ENCODE data around the gene ST14.
A peak's percentile ranks its signal among the peaks of the same experiment; 100 is the strongest.

The ST14 gene

GRCh38 chr11:130159657-130160497, at the start of gene ST14:
Gene ST14, plus strand, starts transcription at chr11:130159782. Its CDS starts 198 bp downstream, at chr11:130159980.
- intact Hi-C loops (cut with DNase I), result no loop called here
- DNase-seq, result peak in 3 of 10 donors; percentile 68 to 75 (median 74)

- DNase-seq, result no peak
- intact Hi-C loops (cut with DNase I), result no loop called here
Measured at GRCh38 chr11:130110339-130111108, 49.1 kb upstream of the ST14 start.

- no peak for DNase-seq
- intact Hi-C loops (cut with DNase I), result no loop called here
Measured at GRCh38 chr11:130112071-130112830, 47.3 kb upstream of the ST14 start.

GRCh38 chr11:130114281-130114680, 45.3 kb upstream of the ST14 start:
- DNase-seq, result no peak
- intact Hi-C loops (cut with DNase I), result no loop called here

DNA sequence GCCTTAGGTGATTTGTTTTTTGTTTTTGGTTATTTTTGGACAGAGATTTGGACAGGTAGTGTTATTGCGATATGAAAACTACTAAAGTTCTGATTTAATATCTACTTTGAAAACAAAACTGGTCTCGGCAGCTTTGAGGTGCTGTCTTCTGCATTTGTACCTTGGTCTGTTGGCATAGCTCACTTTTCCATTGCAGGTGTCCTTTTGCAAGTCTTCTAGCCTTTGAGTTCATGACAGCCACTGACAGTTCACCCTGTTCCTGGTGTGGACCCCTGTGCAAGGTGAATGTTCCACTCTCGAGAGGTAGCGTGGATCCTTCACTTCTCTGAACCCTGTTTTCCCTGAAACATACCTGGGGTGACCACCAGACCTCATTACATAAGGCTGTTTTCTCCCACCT, 44.9 kb upstream of the ST14 start:
- DNase-seq, result no peak
- intact Hi-C loops (cut with DNase I), result no loop called here

DNA sequence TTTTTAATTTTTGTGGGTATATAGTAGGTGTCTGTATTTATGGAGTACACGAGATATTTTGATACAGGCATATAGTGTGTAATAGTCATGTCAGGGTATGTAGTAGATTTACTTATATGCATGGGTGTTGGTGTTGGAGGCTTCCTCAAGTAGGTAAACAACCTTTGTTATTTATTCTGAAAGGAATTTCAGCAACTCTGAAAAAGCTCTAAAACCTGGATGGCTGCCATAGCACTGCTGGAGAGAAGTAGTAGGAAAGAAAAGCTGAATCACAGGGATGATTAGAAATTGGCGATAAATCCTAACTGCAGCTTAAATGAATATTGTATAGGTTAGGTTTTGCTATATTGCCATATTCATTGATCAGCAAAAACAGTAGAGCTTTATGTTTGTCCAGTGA, 44.4 kb upstream of the ST14 start:
- intact Hi-C loops (cut with DNase I), result no loop called here
- DNase-seq, result no peak

DNA sequence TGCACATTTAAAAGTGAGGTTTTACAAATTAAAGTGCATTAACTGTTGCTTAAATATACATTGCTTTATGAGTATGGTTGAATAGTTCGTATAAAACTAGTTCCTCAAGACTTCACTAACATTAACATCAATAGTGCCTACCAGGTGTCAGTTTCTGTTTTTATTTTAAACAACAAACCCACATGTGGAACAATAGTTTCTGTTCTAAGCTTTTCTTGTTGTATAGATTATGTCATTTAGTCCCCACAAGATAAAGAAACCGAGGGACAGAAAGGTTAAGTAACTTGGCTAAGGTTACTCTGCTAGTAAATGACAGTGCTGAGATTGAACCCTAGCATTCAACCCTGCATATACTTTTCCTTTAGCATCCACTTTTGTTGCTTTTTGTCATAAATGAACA, 41.4 kb upstream of the ST14 start:
- DNase-seq, result no peak
- intact Hi-C loops (cut with DNase I), result no loop called here

DNA sequence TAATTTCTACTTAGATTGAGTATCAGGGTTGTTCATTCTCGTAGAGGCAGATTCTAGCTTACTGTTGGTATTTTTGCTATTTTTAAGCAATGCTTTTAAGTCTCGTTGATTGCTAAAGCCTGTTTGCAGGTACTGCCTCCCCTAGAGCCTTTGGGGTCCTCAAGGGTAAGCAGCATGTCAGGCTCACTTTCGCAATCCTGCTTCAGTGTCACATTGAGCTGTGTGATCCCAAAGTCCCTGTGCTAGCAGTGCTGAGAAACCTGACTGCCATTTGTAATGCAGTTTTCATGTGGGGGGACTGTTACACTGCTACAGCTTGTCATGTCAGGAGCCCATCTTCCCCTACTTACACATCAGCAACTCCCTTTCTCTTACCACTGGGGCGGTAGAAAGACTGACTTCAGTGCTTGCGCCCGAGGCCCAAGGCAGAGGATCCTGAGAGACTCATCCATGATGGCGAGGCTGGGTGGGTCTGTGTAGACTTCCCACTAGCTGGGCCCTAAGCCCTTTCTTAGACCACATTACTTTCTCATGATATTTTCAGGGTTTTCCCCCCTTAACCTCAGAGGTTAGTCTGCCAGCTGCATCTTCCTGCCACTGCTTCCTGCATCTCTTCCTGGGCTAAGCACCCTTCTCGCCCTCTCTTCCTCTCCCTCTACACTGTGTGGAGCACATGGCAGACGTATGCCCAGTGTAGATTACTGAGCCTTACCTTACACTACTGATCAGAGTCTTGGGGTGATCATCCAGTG, 40.8 kb upstream of the ST14 start:
- no peak for DNase-seq
- intact Hi-C loops (cut with DNase I), result no loop called here

- intact Hi-C loops (cut with DNase I), result loop anchor here (10.0 kb wide), 1 partner anchor 45 kb away; no protein-coding TSS in a partner anchor
- DNase-seq, result no peak
Measured at GRCh38 chr11:130120045-130120444, 39.5 kb upstream of the ST14 start.

DNA sequence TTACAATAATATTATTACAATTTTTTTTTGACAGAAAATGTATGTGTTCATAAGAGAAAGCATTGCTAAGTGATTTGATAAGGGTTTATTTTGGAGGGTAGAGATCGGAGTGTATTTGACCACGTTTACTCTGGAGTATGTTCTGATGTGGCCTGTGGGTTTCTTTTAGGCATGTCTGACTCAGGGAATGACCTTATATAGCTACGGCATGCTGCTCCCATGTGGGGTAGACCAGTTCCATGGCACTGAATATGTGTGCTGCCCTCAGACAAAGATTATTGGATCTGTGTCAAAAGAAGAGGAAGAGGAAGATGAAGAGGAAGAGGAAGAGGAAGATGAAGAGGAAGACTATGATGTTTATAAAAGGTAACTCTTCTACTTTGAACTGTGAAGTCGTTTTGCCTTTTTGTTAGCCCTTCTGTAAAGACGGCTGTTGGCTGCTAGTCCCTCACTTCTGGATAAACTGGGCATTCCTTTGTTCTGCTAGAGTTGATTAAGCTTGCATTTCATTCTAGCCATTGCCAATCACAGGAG, 38.1 kb upstream of the ST14 start:
- DNase-seq, result no peak
- intact Hi-C loops (cut with DNase I), result loop anchor here (10.0 kb wide), 1 partner anchor 47 kb away; no protein-coding TSS in a partner anchor

DNA sequence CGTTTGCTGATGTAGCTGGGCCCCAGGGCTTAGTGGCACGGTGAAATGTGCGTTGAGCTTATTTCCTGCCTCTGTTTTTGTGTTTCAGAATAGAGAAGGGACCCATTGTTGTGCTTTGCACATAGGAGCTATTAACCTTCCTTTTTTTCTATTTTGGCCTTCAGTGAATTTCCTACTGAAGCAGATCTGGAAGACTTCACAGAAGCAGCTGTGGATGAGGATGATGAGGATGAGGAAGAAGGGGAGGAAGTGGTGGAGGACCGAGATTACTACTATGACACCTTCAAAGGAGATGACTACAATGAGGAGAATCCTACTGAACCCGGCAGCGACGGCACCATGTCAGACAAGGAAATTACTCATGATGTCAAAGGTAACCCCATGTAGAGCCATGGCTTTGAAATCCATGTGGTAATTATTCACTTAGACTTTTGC, 37.4 kb upstream of the ST14 start:
- intact Hi-C loops (cut with DNase I), result loop anchor here (10.0 kb wide), 1 partner anchor 47 kb away; no protein-coding TSS in a partner anchor
- DNase-seq, result no peak

- intact Hi-C loops (cut with DNase I), result loop anchor here (10.0 kb wide), 1 partner anchor 49 kb away; no protein-coding TSS in a partner anchor
- DNase-seq, result no peak
Measured at GRCh38 chr11:130123414-130124040, 36.1 kb upstream of the ST14 start.

- DNase-seq, result peak in 2 of 10 donors; percentile 30 to 86
- intact Hi-C loops (cut with DNase I), result loop anchor here (10.0 kb wide), 1 partner anchor 49 kb away; no protein-coding TSS in a partner anchor
Measured at GRCh38 chr11:130124096-130124495, 35.5 kb upstream of the ST14 start.

DNA sequence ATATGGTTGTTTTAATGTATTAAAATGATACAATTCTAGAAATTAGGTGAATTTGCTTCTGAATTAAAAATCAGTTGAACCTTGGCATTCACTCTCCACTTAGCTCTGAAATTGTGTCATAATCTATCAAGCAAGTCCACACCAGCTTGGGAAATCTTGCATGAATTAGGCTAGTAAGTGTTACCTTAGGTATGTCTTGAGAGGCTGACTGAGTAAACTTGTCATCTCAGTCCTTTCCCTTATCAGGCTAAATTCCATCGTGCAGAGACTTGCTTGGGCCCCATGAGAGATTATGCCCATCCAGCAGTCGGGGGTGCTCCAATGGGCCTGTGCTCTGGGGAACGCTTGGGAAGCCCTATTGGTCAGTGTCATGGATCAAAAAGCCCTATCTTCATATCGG, 33.9 kb upstream of the ST14 start:
- intact Hi-C loops (cut with DNase I), result loop anchor here (10.0 kb wide), 1 partner anchor 51 kb away; no protein-coding TSS in a partner anchor
- no peak for DNase-seq

GRCh38 chr11:130126516-130126915, 33.1 kb upstream of the ST14 start:
- DNase-seq, result no peak
- intact Hi-C loops (cut with DNase I), result loop anchor here (10.0 kb wide), 1 partner anchor 52 kb away; no protein-coding TSS in a partner anchor

GRCh38 chr11:130127509-130127908, 32.1 kb upstream of the ST14 start:
- DNase-seq, result no peak
- intact Hi-C loops (cut with DNase I), result loop anchor here (10.0 kb wide), 1 partner anchor 53 kb away; no protein-coding TSS in a partner anchor

GRCh38 chr11:130128626-130129025, 31.0 kb upstream of the ST14 start:
- intact Hi-C loops (cut with DNase I), result loop anchor here (10.0 kb wide), 1 partner anchor 54 kb away; no protein-coding TSS in a partner anchor
- DNase-seq, result no peak

DNA sequence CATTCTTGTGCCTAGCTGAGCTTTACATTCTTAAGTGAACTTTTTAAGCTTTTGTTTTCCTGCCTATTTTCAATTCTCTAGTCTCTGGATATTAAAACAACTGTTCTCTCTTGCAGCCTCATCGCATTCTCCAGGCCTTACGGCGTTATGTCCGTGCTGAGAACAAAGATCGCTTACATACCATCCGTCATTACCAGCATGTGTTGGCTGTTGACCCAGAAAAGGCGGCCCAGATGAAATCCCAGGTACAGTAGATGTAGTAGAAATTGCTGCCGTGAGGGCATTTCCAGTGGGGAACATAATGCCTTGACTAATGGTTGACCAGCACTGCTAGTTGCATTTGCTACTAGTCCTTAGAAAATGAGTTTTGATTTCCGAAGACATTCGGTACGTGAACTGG, 29.7 kb upstream of the ST14 start:
- no peak for DNase-seq
- intact Hi-C loops (cut with DNase I), result loop anchor here (10.0 kb wide), 2 partner anchors 55 to 125 kb away; partner anchors contain the start of gene PRDM10

All from posterior cingulate gyrus (tissue), 11 donors.